Measurements from ENCODE around the gene KIAA1328. TPM values are rescaled to one million over a fixed set of nuclear protein-coding genes. Genes with fewer than 3 reads are reported as not detected.
"Not testable (repeated sequence)": the region's sequence is repeated elsewhere in the genome, so short reads cannot be mapped to it uniquely, and the experiment has no call there.

Gene KIAA1328
- total RNA-seq, 1 donor from 2014 or later: 17.8 TPM

DNA sequence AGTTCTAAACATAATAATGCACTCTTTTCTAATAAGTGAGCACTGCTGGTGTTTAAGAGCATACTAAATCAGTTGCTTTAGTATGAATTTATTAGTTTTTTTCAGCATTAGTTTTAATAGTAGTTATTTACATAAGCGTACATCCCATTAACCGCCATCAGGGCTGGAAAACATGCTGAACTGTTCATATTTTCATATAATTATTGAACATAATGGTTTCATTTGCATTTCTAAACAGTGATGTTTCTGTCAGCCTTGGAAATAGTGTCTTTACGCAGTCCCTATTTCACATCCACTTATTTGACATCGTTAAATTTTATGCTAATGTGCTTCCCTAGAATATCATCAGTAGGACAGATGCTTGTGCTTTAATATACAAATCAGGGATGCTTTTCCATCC, 71.5 kb downstream of the KIAA1328 start:
- TF ChIP-seq CTCF (IDR thresholded peaks at IDR 0.05): no peak
- Histone ChIP-seq H3K27ac (no peak overlapping the region), H3K9me3 (peaks cover 8% of the 10 kb centered on the region), H3K4me3 (no peak overlapping the region), H3K4me1 (no peaks in the 10 kb centered on the region), H3K27me3 (ENCODE audit: low read depth) (no peaks in the 10 kb centered on the region), H3K36me3 (no peaks in the 10 kb centered on the region)
- no peak for DNase-seq
- intact Hi-C loops (cut with DNase I): no loop called here
- no peak for ATAC-seq

DNA sequence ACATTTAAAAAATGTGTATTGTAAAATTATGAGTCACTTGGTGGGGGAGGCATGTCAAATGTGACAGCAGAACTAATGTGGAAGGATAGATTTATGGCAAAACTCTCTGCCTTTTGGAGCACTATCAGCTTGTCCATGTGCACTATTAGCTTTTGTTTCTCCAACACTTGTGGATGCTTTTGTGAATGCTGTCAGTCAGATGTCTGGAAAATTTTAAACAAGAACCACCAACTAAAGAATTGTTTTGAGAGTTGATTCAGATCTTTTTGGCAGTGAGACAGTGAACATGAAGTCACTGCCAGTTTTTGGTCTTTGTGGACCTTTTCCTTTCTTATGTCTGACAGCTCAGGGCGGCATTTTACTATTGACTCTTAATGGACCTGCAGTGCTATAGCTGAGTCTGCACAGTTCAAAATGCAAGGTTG, 72.4 kb downstream of the KIAA1328 start:
- Histone ChIP-seq H3K27ac (no peak overlapping the region), H3K27me3 (ENCODE audit: low read depth) (no peaks in the 10 kb centered on the region), H3K9me3 (peaks cover 8% of the 10 kb centered on the region), H3K4me1 (no peaks in the 10 kb centered on the region), H3K4me3 (no peak overlapping the region), H3K36me3 (no peaks in the 10 kb centered on the region)
- intact Hi-C loops (cut with DNase I): no loop called here
- DNase-seq (no peak), ATAC-seq (no peak)
- no peak for TF ChIP-seq CTCF (IDR thresholded peaks at IDR 0.05)

DNA sequence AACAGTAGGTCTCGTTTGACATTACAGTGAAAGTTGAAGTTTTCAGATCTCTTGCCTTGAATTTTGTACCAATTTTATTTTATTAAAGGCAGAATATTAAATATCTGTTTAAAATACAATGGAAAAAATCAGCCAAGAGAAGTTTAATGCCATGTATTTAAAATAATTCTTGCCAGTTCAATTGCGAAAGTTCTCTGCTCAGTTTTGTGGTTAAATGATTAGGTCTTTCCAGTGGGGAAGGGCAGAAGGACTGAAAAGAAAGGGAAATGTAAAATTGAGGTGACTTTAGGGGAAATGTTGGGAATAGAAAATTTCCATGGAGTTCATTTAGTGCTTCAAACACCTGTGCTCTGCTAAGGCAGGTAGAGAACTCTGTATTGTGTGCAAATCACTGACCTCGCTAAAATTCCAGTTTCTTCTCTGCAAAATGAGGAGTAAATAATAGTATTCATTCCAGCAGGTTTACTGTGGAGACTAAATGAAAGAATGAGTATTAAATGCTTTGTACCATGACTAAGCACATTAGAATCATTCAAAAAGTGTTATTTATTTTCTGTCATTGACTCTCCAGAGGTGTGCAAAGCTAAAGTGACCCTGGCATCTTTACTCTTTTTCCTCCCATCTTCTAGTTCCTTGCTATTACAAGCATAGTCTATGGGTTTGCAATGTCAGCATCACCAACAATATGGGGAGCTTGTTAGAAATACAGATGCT, 74.4 kb downstream of the KIAA1328 start:
- H3K4me1 ChIP-seq: no peaks in the 10 kb centered on the region
- H3K27ac ChIP-seq: no peak overlapping the region
- no peak for TF ChIP-seq CTCF (IDR thresholded peaks at IDR 0.05)
- H3K9me3 ChIP-seq: peaks cover 8% of the 10 kb centered on the region
- H3K36me3 ChIP-seq: no peaks in the 10 kb centered on the region
- DNase-seq (no peak), ATAC-seq (no peak)
- H3K27me3 ChIP-seq (ENCODE audit: low read depth): no peaks in the 10 kb centered on the region
- intact Hi-C loops (cut with DNase I): no loop called here
- H3K4me3 ChIP-seq: no peak overlapping the region

GRCh38 chr18:36905571-36905970, 76.6 kb downstream of the KIAA1328 start:
- no peak for TF ChIP-seq CTCF (IDR thresholded peaks at IDR 0.05)
- no peak for ATAC-seq

DNA sequence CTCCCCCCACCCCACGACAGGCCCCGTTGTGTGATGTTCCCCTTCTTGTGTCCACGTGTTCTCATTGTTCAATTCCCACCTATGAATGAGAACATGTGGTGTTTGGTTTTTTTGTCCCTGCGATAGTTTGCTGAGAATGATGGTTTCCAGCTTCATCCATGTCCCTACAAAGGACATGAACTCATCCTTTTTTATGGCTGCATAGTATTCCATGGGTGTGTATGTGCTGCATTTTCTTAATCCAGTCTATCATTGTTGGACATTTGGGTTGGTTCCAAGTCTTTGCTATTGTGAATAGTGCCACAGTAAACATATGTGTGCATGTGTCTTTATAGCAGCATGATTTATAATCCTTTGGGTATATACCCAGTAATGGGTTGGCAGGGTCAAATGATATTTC, 80.4 kb downstream of the KIAA1328 start:
- H3K27me3 ChIP-seq (ENCODE audit: low read depth); intact Hi-C loops (cut with DNase I); H3K4me1 ChIP-seq; H3K27ac ChIP-seq; H3K4me3 ChIP-seq; H3K36me3 ChIP-seq; DNase-seq; ATAC-seq; H3K9me3 ChIP-seq: not testable (repeated sequence)

More at GRCh38 chr18:36905571-36905970, 76.6 kb downstream of the KIAA1328 start:
- Histone ChIP-seq H3K27ac (no peak overlapping the region), H3K4me3 (no peak overlapping the region), H3K36me3 (no peaks in the 10 kb centered on the region), H3K4me1 (no peaks in the 10 kb centered on the region), H3K27me3 (ENCODE audit: low read depth) (no peaks in the 10 kb centered on the region), H3K9me3 (no peaks in the 10 kb centered on the region)
- intact Hi-C loops (cut with DNase I): no loop called here
- no peak for DNase-seq

DNA sequence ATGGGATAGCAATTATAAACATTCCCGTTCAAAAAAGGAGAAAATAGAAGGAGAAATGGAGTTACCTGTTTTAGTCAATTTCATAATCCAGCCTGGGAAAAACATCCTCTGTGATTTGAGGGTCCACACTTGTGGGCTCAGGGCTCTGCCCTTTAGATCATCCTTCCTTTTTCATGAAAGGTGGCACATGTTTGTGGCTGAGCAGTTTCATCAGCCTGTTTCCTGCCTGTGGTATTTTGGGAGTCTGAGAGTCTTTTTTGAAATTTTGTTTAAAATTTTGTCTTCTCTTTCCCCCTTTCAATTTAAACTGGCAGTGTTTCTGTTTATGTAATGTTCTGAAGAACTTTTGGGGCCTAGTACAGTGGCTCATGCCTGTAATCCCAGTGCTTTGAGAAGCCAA, 84.0 kb downstream of the KIAA1328 start:
- no peak overlapping the region for H3K27ac ChIP-seq
- no peaks in the 10 kb centered on the region for H3K4me1 ChIP-seq
- no peaks in the 10 kb centered on the region for H3K27me3 ChIP-seq (ENCODE audit: low read depth)
- no peak for DNase-seq
- ATAC-seq: no peak
- no peak for TF ChIP-seq CTCF (IDR thresholded peaks at IDR 0.05)
- H3K36me3 ChIP-seq: no peaks in the 10 kb centered on the region
- intact Hi-C loops (cut with DNase I): no loop called here
- H3K4me3 ChIP-seq: no peak overlapping the region
- no peaks in the 10 kb centered on the region for H3K9me3 ChIP-seq
